Activated CD8-positive, alpha-beta T cell treated with anti-CD3 and anti-CD28 coated beads for 36 hours (primary cell): Measurements from ENCODE around the gene OLA1. TPM values are rescaled to one million over a fixed set of nuclear protein-coding genes. Genes with fewer than 3 reads are reported as not detected.

Source experiments
- ATAC-seq: fragments of 200-7000 bp; cut with Tn5 transposase; one replicate; pipeline ENCODE4 v1.10.0; 2021; ENCODE audit warnings: mild to moderate bottlenecking, moderate library complexity
- CTCF ChIA-PET: fragments of 350-600 bp; sonication (Branson Sonifier 250); formaldehyde crosslinking; loops from one replicate; lab custom pipeline; 2021; ENCODE audit warnings: antibody characterized with exemption; lab: Charles Lee
- POLR2A ChIA-PET: fragments of 350-600 bp; sonication (Branson Sonifier 250); formaldehyde crosslinking; loops from one replicate; lab custom pipeline; 2021; ENCODE audit warnings: antibody characterized with exemption; lab: Charles Lee
- DNase-seq: peaks from one replicate; pipeline ENCODE4 v3.0.0-alpha.2; 2020
- H3K27ac Mint-ChIP-seq: one replicate; pipeline ENCODE4 v1.8.0; 2021; ENCODE audit warnings: mild to moderate bottlenecking, mixed read lengths
- H3K27me3 Mint-ChIP-seq: one replicate; pipeline ENCODE4 v1.8.0; 2021; ENCODE audit warnings: mixed read lengths
- H3K36me3 Mint-ChIP-seq: one replicate; pipeline ENCODE4 v1.8.0; 2021; ENCODE audit warnings: low read depth, mixed read lengths
- H3K4me1 Mint-ChIP-seq: one replicate; pipeline ENCODE4 v1.8.0; 2021; ENCODE audit warnings: low read depth, mixed read lengths
- H3K4me3 Mint-ChIP-seq: one replicate; pipeline ENCODE4 v1.8.0; 2021; ENCODE audit warnings: mild to moderate bottlenecking, moderate library complexity, mixed read lengths
- H3K9me3 Mint-ChIP-seq: one replicate; pipeline ENCODE4 v1.8.0; 2021; ENCODE audit warnings: mixed read lengths
- intact Hi-C: fragments of 100-400 bp; cut with micrococcal nuclease; formaldehyde crosslinking; loops from one replicate; pipeline ENCODE4 v1.10.0; 2022
- total RNA-seq, 2 experiments: library from RNA; stranded (reverse); gene quantifications; one replicate each; pipeline ENCODE4 v1.2.3, GENCODE V29; 2021
- TF ChIP-seq, protein P1 (sequence below): fragments of 200-600 bp; IDR thresholded peaks from one replicate; pipeline ENCODE4 v1.8.0; 2022; ENCODE audit warnings: antibody characterized with exemption, mild to moderate bottlenecking

OLA1 gene
- 100 to 1,000 TPM; 128 to 137 TPM for total RNA-seq

DNA sequence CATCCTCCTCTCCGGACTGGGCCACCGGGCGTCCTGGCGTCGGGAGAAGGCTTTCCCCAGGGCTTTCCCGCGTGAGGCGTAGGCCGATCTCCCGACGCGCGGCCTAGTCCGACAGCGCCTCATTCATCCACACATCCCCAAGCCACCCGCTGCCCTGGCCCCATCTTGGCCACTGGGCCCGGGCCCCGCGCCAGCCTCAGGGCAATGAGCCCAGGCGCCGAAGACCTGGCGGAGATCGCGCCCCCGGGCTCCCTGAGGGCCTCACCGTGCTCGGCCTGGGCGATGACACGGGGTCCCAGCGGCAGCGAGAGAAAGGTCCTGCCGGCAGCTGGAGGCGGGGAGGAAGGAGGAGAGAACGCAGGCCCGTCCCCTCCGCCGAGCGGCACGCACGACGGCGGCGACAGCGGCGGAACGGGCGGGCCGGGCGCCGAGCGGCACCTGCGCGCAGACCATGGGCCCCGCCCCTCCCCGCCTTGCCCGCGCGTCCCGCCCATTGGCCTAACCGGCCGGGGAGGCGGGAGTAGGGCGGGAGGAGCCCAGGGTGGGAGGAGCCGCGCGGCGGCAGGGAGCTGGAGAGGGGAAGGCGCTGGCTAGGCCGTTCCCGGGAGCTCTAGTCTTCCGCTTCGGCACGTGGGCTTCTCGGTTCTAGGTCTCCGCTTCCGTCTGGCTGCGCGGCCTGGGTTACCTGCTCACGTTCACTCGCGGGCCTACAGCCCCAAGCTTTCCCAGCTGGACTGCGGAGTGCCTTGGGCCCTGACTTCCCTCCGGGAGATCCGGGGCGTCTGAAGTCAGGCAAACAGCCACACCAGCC is at the start of gene OLA1:
TSS of gene OLA1 (minus strand) at position 346 of the 811 bp plus-strand sequence. CDS start 1,717 bp downstream, outside the sequence.
- DNase-seq (peak; percentile 96), ATAC-seq (peak; percentile 99)
- peak within 1 kb of the TSS; percentile 83 for H3K4me3 Mint-ChIP-seq
- H3K4me1 Mint-ChIP-seq, result peaks cover 25% of the 10 kb centered on the region
- ChIA-PET POLR2A (interaction anchor here (0.7 to 1.4 kb wide), 3 partner anchors 13 to 92 kb away, joined by 3 read pairs; no protein-coding TSS in a partner anchor), CTCF (interaction anchor here (1.4 to 3.3 kb wide), 2 partner anchors 93 to 100 kb away, joined by 3 to 10 read pairs; no protein-coding TSS in a partner anchor)
- intact Hi-C loops, result no loop called here
- peak within 1 kb of the TSS; percentile 90 for H3K27ac Mint-ChIP-seq
- no peaks in the 10 kb centered on the region for H3K9me3 Mint-ChIP-seq
- TF ChIP-seq, protein P1, sequence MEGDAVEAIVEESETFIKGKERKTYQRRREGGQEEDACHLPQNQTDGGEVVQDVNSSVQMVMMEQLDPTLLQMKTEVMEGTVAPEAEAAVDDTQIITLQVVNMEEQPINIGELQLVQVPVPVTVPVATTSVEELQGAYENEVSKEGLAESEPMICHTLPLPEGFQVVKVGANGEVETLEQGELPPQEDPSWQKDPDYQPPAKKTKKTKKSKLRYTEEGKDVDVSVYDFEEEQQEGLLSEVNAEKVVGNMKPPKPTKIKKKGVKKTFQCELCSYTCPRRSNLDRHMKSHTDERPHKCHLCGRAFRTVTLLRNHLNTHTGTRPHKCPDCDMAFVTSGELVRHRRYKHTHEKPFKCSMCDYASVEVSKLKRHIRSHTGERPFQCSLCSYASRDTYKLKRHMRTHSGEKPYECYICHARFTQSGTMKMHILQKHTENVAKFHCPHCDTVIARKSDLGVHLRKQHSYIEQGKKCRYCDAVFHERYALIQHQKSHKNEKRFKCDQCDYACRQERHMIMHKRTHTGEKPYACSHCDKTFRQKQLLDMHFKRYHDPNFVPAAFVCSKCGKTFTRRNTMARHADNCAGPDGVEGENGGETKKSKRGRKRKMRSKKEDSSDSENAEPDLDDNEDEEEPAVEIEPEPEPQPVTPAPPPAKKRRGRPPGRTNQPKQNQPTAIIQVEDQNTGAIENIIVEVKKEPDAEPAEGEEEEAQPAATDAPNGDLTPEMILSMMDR, result no peak
- H3K27me3 Mint-ChIP-seq, result no peaks in the 10 kb centered on the region
- peaks cover 27% of the 10 kb centered on the region for H3K36me3 Mint-ChIP-seq

DNA sequence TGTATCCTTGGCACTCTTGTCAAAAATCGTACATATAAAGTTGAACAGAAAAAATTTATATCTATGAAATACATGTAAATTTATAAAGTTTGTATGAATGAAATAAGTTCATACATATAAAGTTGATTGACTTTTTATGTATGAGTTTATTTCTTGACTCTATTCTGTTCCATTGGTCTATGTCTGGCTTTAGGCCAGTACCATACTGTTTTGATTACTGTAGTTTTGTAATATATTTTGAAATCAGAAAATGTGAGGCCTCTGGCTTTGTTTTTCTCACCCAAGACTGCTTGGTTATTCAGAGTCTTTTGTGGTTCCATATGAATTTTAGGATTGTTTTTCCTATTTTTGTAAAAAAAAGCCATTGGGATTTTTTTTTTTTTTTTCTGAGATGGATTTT is 44.6 kb upstream of the OLA1 start:
- Mint-ChIP-seq H3K36me3 (peaks cover 4% of the 10 kb centered on the region), H3K4me3 (no peak overlapping the region)

DNA sequence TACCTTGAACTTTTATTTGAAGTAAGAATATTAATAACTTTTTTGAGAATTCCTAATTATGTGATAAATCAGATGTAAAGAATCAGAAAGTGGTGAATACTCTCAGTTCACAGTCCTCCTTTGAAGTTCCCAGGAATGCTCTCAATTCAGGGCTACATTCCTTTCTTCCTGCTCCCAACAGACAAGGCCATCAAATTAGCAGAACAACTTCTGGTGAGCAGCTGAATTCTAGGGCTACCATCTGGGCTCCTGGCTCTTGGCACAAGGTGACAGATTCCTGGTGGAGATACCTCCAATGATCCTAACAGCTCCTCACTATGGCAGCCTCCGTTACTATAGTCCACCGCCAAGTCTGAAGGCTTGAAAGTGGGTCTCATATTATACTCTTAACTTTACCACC is 37.8 kb upstream of the OLA1 start:
- TF ChIP-seq, protein P1, result no peak
- POLR2A ChIA-PET, result no interaction called here
- Mint-ChIP-seq H3K27me3 (peaks cover 29% of the 10 kb centered on the region), H3K4me1 (no peaks in the 10 kb centered on the region), H3K4me3 (no peak overlapping the region), H3K27ac (no peak overlapping the region), H3K9me3 (no peaks in the 10 kb centered on the region), H3K36me3 (no peaks in the 10 kb centered on the region)
- ATAC-seq (no peak), DNase-seq (no peak)
- CTCF ChIA-PET, result interaction anchor here (1.0 kb wide), 1 partner anchor 13 kb away, joined by 3 read pairs; no protein-coding TSS in a partner anchor
- intact Hi-C loops, result no loop called here

More for the DNA sequence above, 44.6 kb upstream of the OLA1 start:
- intact Hi-C loops, result no loop called here
- Mint-ChIP-seq H3K4me1 (no peaks in the 10 kb centered on the region), H3K27ac (no peak overlapping the region), H3K9me3 (peaks cover 4% of the 10 kb centered on the region), H3K27me3 (peaks cover 16% of the 10 kb centered on the region)
- DNase-seq, result no peak
- TF ChIP-seq, protein P1, result no peak
- ChIA-PET CTCF (no interaction called here), POLR2A (no interaction called here)
- ATAC-seq, result no peak

DNA sequence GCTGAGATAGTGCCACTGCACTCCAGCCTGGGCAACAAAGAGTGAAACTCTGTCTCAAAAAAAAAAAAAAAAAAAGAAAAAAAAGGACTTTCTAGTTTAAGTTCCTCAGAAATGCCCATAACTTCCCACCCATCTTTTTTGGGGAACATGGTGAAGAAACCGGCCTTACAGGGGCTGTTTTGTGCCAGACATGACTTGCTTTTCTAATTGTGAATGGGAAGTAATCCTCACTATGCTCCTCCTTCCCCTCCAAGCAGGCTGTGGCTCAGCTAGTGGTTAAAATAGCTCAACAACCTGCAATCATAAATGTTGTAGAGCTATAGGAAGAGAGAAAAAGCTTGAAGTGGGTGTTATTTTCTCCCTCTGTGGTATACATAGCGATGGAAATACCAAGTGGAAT is 34.1 kb upstream of the OLA1 start:
- Mint-ChIP-seq H3K36me3 (no peaks in the 10 kb centered on the region), H3K9me3 (no peaks in the 10 kb centered on the region), H3K27ac (no peak overlapping the region), H3K27me3 (peaks cover 23% of the 10 kb centered on the region), H3K4me3 (no peak overlapping the region), H3K4me1 (no peaks in the 10 kb centered on the region)
- intact Hi-C loops, result no loop called here
- ATAC-seq, result no peak
- ChIA-PET CTCF (interaction anchor here (1.7 kb wide), 1 partner anchor 59 kb away, joined by 3 read pairs; no protein-coding TSS in a partner anchor), POLR2A (no interaction called here)
- TF ChIP-seq, protein P1, result no peak
- no peak for DNase-seq

DNA sequence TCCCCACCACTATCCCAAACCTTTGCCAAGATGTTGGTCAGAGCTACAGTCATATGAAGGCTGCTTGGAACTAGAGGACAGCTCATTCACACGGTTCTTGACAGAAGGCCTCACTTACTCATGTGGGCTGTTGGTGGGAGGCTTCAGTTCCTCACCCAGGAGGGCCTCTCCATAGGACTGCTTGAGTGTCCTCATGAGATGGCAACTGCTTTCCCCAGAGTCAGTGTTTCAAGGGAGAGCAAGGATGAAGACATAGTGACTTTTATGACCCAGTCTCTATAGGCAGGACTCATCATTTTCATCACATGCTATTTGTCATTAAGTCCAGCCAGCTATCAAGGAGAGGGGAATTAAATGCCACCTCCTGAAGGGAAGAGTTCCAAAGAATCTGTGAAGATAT is 33.4 kb upstream of the OLA1 start:
- Mint-ChIP-seq H3K4me1 (no peaks in the 10 kb centered on the region), H3K9me3 (no peaks in the 10 kb centered on the region), H3K27ac (no peak overlapping the region), H3K36me3 (no peaks in the 10 kb centered on the region), H3K27me3 (peaks cover 23% of the 10 kb centered on the region), H3K4me3 (no peak overlapping the region)
- CTCF ChIA-PET, result interaction anchor here (1.7 kb wide), 1 partner anchor 60 kb away, joined by 3 read pairs; no protein-coding TSS in a partner anchor
- TF ChIP-seq, protein P1, result no peak
- POLR2A ChIA-PET, result interaction anchor here (0.8 kb wide), 1 partner anchor 131 kb away, joined by 3 read pairs; no protein-coding TSS in a partner anchor
- ATAC-seq (no peak), DNase-seq (no peak)
- intact Hi-C loops, result no loop called here
